Inferior parietal cortex (tissue), 1 donor: ENCODE measurements around the gene LMF2.
A peak's percentile ranks its signal among the peaks of the same experiment; 100 is the strongest.
"Not testable (repeated sequence)": the region's sequence is repeated elsewhere in the genome, so short reads cannot be mapped to it uniquely, and the experiment has no call there.

ENCODE experiments used
- DNase-seq: peaks from one replicate; pipeline ENCODE4 v3.0.0-alpha.2; 2016; ENCODE audit errors: extremely low spot score

The LMF2 gene

GRCh38 chr22:50535113-50535512 lies 27.6 kb upstream of the LMF2 start:
- DNase-seq: no peak

- not testable (repeated sequence) for DNase-seq
These were observed 26.6 kb upstream of the LMF2 start for GRCh38 chr22:50533856-50534711.

GRCh38 chr22:50532824-50533796 lies 25.6 kb upstream of the LMF2 start:
- no peak for DNase-seq

- DNase-seq: no peak
These were observed 24.6 kb upstream of the LMF2 start for GRCh38 chr22:50531962-50532674.

GRCh38 chr22:50531546-50531961 lies 24.1 kb upstream of the LMF2 start:
- no peak for DNase-seq

- DNase-seq: no peak
These were observed 23.5 kb upstream of the LMF2 start for GRCh38 chr22:50530877-50531545.

- DNase-seq: no peak
These were observed 23.0 kb upstream of the LMF2 start for GRCh38 chr22:50530580-50530876.

GRCh38 chr22:50529897-50530579 lies 22.5 kb upstream of the LMF2 start, which contains the start of gene TYMP:
TSS of gene TYMP (minus strand) at chr22:50530012. CDS start at chr22:50529709, 303 bp downstream.
- DNase-seq: no peak

GRCh38 chr22:50529416-50529896 lies 22.0 kb upstream of the LMF2 start:
- no peak for DNase-seq

- DNase-seq: no peak
These were observed 21.3 kb upstream of the LMF2 start for GRCh38 chr22:50528682-50529415.

- DNase-seq: no peak
These were observed 20.6 kb upstream of the LMF2 start for GRCh38 chr22:50527921-50528681.

GRCh38 chr22:50526834-50527801 lies 19.6 kb upstream of the LMF2 start:
- no peak for DNase-seq

- DNase-seq: peak; percentile 36
These were observed 18.8 kb upstream of the LMF2 start for GRCh38 chr22:50526108-50526833.

GRCh38 chr22:50525858-50526107 lies 18.3 kb upstream of the LMF2 start:
- DNase-seq: no peak

GRCh38 chr22:50525104-50525857 lies 17.8 kb upstream of the LMF2 start, which contains the start of gene SCO2:
TSS of gene SCO2 (minus strand) at chr22:50525598. CDS start at chr22:50524411, 1,187 bp downstream.
- peak; percentile 97 for DNase-seq

GRCh38 chr22:50524676-50525103 lies 17.2 kb upstream of the LMF2 start:
- DNase-seq: no peak
